GF-D8 (cell line): ENCODE results near the gene UBXN10.
"Not testable (repeated sequence)": the region's sequence is repeated elsewhere in the genome, so short reads cannot be mapped to it uniquely, and the experiment has no call there.

Experiments
- DNase-seq: peaks from one replicate; lab custom pipeline; 2025; lab: John Stamatoyannopoulos, UW

UBXN10 gene

GRCh38 chr1:20200966-20201365, 15.1 kb downstream of the UBXN10 start:
- DNase-seq = no peak

GRCh38 chr1:20202166-20202565, 16.3 kb downstream of the UBXN10 start:
- DNase-seq = no peak

- no peak for DNase-seq
Measured at GRCh38 chr1:20207546-20207945, 21.6 kb downstream of the UBXN10 start.

DNA sequence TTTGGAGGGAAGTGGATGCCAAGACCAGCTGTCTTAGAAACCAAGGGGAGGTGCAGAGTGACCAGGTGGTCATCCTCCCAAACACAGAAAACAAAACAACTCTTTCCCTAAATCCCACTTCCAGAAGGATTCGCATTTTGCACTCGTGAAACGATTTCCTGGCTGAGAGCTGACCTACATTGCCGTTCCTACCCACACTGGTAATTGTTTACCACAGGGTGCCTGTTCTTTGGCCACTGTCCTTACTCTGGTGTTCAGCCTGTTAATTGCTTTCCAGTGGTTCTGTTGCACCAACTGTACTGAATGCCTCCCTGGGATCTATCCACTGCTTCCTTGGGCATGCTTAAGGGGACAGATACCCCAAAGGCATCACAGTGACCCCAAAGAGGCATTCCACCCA, 23.6 kb downstream of the UBXN10 start:
- DNase-seq = no peak

GRCh38 chr1:20210736-20211460, 25.0 kb downstream of the UBXN10 start:
- DNase-seq = no peak

DNA sequence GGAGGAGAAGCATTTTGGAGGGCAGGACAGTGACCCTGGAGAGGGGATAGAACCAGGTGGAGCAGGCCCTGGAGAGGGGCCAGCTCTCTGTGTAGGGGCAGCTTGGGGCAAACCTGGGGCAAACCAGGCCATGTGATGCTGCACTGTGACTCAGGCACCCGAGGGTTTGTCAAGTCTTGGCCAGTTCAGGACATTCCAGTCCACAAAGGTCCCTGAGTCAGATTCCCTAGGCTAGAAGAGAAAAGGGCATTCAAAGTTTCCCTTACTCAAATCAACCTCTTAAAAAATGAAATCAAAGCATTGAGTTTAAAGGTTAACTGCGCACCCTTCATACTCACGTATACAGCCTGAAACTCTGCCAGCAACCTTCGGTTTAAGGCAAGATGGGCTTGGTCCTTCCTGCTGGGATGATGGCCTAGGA, 25.6 kb downstream of the UBXN10 start:
- no peak for DNase-seq

DNA sequence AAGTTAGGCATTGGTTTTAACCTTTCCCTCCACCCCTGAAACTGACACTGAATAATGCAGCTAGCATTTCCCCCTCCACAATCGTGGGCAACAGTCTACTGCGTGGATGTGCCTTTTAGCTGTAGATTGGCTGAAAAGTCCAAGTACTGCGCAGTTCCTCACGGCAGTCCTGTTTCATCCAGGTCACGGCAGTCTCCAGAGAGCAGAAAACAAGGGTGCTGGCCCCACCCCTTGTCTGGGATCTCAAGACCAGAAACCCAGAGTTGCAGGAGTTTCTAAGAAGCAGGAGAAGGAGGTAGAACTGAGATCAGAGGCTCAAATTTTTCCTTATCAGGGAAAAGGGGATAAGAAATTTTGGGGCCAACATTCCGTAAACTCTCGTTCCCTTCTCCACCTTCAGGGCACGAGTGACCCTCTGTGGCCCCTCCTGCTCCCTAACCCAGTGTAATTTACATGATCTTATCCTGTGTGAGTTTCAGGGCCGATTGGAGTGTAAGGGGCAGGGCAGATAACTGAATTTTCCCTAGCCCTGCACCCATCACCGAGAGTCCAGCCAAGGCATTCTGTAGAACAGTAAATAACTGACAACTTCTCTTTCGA, 26.3 kb downstream of the UBXN10 start:
- DNase-seq = no peak

GRCh38 chr1:20212685-20213331, 26.9 kb downstream of the UBXN10 start:
- DNase-seq = no peak

DNA sequence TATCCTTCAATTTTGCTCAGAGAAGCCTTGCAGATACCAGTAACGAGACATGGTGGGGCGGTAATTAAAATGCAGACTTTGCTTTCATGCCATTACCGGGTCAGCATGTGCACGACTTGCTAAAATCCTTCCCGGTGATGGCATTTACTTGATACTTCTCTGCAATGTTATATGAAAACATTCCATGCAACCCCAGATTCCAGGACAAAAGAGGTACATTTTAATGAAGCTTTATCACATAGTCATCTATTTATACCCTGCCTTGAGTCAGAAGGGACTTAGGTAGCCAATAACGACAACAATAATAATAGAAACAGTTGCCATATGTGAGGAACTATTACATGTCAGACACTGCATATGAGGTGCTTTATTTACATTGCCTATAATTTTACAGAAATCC, 29.8 kb downstream of the UBXN10 start:
- DNase-seq = no peak

- DNase-seq = no peak
Measured at GRCh38 chr1:20216574-20216973, 30.7 kb downstream of the UBXN10 start.

- DNase-seq = not testable (repeated sequence)
Measured at GRCh38 chr1:20219053-20219452, 33.2 kb downstream of the UBXN10 start.

DNA sequence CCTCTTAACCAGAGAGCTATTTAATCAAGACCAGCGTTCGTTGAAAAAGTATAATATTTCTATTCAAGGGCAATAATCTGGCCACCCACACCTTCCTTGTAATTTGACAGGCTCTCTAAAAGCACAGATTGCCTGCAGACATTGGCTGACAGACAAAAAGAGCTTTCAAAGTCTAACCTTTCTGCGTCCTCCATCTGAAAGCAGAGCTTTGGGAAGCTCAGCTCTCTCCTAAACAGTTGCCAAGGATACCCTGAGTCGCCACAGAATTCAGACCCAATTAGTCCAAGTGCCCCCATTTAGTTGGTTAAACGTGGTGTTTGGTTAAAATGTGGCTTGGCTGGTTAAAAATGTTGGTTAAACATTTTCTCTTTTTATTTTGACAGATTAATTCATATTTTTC, 34.1 kb downstream of the UBXN10 start:
- DNase-seq = no peak

DNA sequence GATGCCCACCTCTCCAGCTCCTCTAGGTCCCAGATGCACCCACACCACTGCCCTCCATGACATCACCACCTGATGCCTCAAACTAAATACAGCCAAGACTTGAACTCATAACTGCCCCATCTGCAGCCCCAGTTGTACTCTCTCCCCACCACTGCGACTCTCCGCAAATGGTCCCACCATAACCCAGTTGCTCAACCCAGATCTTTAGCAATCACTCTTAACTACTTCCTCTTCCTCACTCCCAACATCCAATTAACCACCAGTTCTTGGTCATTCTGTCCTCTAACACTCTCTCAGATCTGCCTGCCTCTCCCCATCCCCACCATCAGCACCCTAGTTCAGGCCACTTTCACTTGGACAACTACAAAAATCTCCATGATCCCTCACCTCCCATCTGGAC, 37.2 kb downstream of the UBXN10 start:
- no peak for DNase-seq

GRCh38 chr1:20223551-20224419, 37.9 kb downstream of the UBXN10 start:
- no peak for DNase-seq

- DNase-seq = no peak
Measured at GRCh38 chr1:20224546-20224945, 38.6 kb downstream of the UBXN10 start.

GRCh38 chr1:20227704-20228103, 41.8 kb downstream of the UBXN10 start:
- no peak for DNase-seq

DNA sequence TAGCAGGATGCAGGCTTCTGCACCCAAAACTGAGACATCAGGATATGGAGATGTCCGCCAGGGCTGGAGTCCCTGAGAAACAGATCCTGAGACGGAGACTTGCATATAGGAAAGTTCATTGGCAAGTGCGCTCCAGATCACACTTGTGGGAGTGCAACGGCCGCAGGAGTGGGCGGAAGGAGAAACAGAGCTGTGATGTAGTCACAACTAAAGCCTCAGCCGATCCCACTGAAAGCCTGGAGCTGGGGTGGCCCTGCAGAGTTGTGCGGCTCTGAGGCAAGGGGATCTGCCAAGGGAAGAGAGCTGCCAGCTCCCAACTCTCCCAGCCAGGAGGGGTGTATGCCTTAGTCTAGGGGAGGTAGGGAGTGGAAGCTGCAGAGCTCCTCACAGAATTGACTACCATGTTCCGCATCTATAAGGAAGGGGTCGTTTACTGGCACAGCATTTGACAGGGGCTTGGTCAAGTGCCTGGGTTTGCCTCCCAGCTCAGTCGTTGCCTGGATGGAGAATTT, 42.5 kb downstream of the UBXN10 start:
- no peak for DNase-seq

DNA sequence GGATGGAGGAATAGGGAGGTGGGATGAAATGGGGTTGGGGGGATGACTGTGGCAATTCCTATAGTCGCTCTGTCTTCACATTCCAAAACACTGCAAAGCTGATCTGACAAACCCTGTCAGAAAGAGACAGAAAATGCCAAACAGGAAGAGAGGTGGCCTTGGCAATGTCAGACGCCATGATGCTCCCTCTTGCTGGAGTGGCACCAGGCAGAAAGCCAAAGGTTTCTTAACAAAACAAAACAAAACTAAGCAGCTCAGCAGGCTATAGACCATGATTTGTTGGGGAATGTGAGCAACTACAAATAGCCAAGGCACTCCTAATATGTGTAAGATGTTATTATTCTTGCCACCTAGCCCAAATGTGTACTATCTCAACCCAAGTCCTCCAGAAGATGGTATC, 43.3 kb downstream of the UBXN10 start:
- DNase-seq = no peak

DNA sequence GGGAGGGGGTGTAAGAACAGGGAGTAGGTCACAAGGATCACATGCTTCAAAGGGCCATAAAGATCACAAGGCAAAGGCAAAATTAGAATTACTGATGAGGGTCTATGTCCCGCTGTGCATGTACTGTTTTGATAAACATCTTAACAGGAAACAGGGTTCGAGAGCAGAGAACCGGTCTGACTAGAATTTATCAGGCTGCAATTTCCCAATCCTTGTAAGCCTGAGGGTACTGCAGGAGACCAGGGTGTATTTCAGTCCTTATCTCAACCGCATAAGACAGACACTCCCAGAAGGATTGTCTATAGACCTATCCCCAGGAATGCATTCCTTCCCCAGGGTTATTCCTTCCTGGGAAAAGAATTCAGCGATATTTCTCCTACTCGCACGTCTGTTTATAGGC, 46.7 kb downstream of the UBXN10 start:
- DNase-seq = not testable (repeated sequence)

DNA sequence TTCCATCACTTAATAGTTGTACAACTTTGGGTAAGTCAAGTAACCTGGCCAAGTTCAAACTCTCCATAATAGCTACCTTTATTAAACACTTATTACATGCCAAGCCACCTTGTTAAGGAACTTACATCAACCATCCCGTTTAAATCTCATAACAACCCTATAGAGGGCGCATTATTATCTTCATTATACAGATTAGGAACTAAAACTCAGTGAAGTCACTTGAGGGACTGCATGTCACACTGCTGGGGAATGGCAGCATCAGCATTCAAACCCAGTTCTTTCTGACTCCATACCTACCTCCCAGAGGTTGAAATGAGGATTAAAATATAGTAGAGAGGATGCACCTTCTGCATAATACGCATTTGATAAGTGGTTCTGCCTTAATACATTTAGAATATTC, 47.5 kb downstream of the UBXN10 start:
- DNase-seq = no peak

- DNase-seq = no peak
Measured at GRCh38 chr1:20233866-20234265, 48.0 kb downstream of the UBXN10 start.
